HepG2 (cell line): ENCODE measurements around the gene SPTSSA.

Source experiments
- FOXA1 ChIP-seq, 2 experiments: fragments of 450-650 bp in 1 of 2; sonication (generic) in 1 of 2; formaldehyde crosslinking in 1 of 2; IDR thresholded peaks; 2 replicates each; pipeline versions ENCODE4 v1.4.0 to v1.6.1; 2016 to 2020; ENCODE audit warnings: missing genetic modification reagents in 1 of 2
- PRPF4 ChIP-seq: fragments of 200-400 bp; formaldehyde crosslinking; IDR thresholded peaks from 2 replicates; pipeline ENCODE4 v1.6.1; 2016; ENCODE audit warnings: low read length, low read depth; ENCODE audit not compliant: poor library complexity, severe bottlenecking

DNA sequence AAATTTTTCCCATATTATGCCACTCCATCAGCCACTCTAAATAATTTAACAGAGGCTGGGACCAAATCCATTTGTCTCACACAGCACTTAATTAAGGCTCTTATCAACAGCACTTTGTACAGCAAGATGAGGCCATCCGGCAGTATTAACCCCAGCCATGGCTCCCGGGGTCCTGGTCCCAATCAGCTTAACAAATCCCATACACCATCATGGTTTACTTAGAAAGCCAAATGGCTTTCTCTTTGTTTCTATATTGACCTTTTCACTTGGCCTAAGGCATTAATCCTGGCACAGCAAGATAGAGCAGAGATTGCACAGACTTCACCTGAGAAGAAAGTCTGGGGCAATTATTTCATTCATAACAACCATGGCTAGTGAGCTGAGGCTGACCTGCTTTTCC lies 38.6 kb downstream of the SPTSSA start:
- no peak for TF ChIP-seq FOXA1 (IDR thresholded peaks at IDR 0.05)
- no peak for TF ChIP-seq FOXA1 (CRISPR knock-in tag; IDR thresholded peaks at IDR 0.05)
- TF ChIP-seq PRPF4 = no peak
